Measurements from ENCODE around the gene NPAS3. TPM values are rescaled to one million over a fixed set of nuclear protein-coding genes. Genes with fewer than 3 reads are reported as not detected.

Gene NPAS3
- total RNA-seq, 6 experiments from 2014 or later: 0.11 to 0.83 (median 0.21) TPM; not detected in 2

DNA sequence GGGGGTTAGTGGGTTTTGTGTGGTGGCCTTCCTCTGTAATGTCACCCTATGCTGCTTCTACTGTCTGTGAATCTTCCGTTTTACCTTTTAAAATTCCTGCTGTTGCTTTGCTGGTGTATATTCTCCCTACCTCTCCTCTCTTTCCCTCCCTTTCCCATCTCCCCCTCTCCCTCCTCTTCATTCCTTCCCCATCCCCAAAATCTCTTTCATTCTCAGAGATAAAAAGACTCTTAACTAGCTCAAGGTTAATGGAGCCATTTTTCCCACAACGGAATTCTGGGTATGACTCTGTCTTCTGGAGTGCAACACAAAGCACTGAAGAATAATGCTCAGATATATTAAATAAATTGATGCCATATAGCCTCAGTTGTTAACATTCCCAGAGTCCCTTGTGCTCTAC lies 864.1 kb downstream of the NPAS3 start:
- Histone ChIP-seq H3K27me3 (no peaks in the 10 kb centered on the region), H3K4me1 (no peaks in the 10 kb centered on the region), H3K9me3 (no peaks in the 10 kb centered on the region), H3K36me3 (no peaks in the 10 kb centered on the region), H3K27ac (no peak overlapping the region), H3K4me3 (no peak overlapping the region)
- 53% methylated on average over 2 of the region's 2 CpGs for WGBS (ENCODE audit: insufficient coverage, low coverage, low lambda C conversion rate, missing lambda C conversion rate)
- no peak for TF ChIP-seq POLR2A (IDR thresholded peaks at IDR 0.05)
- TF ChIP-seq, protein P1, sequence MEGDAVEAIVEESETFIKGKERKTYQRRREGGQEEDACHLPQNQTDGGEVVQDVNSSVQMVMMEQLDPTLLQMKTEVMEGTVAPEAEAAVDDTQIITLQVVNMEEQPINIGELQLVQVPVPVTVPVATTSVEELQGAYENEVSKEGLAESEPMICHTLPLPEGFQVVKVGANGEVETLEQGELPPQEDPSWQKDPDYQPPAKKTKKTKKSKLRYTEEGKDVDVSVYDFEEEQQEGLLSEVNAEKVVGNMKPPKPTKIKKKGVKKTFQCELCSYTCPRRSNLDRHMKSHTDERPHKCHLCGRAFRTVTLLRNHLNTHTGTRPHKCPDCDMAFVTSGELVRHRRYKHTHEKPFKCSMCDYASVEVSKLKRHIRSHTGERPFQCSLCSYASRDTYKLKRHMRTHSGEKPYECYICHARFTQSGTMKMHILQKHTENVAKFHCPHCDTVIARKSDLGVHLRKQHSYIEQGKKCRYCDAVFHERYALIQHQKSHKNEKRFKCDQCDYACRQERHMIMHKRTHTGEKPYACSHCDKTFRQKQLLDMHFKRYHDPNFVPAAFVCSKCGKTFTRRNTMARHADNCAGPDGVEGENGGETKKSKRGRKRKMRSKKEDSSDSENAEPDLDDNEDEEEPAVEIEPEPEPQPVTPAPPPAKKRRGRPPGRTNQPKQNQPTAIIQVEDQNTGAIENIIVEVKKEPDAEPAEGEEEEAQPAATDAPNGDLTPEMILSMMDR (IDR thresholded peaks at IDR 0.05): no peak
- DNase-seq: no peak
- intact Hi-C loops (cut with DNase I): no loop called here
- ATAC-seq: no peak

DNA sequence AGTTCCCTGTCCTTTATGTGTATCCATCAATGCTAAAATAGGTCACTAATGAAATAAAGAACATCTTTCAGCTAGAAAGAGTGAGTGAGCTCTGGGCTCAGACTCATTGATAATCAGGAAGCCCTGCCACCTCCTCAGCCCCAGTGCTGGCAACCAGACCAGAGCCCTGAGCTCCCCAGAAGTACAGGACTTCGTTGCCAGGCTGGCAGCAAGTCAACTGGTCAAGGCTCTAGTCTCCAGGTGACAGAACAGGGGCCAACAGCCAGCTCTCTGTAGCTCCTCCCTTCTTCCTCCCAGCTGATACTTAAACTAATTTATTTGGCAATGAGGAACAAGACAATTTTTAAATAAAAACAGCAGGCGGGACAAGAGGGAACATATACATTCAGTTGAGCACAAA lies 866.9 kb downstream of the NPAS3 start:
- Histone ChIP-seq H3K36me3 (no peaks in the 10 kb centered on the region), H3K9me3 (no peaks in the 10 kb centered on the region), H3K4me3 (no peak overlapping the region), H3K4me1 (no peaks in the 10 kb centered on the region), H3K27ac (no peak overlapping the region), H3K27me3 (no peaks in the 10 kb centered on the region)
- no peak for ATAC-seq
- intact Hi-C loops (cut with DNase I): no loop called here
- WGBS (ENCODE audit: insufficient coverage, low coverage, low lambda C conversion rate, missing lambda C conversion rate): 25% methylated on average over 2 of the region's 2 CpGs
- TF ChIP-seq, protein P1 (IDR thresholded peaks at IDR 0.05): no peak
- TF ChIP-seq POLR2A (IDR thresholded peaks at IDR 0.05): no peak
- no peak for DNase-seq

DNA sequence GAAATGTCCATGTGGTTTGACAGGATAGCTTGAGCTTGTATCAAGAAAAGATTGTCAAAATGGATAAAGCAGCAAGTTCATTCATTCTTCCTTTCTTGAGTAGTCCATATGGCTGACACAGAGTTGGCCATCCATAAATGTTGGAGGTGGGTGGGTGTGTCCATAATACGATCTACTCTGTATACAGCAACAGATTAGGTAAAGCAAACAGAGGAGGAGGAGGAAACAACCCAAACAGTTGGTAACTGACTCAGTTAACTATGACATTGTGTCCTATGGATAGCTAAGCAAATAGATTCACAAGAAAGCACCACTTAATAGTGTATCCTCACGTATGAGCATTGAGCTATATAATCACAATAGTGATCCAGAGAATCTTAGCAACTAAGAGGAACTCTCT lies 868.2 kb downstream of the NPAS3 start:
- TF ChIP-seq, protein P1 (IDR thresholded peaks at IDR 0.05): no peak
- TF ChIP-seq POLR2A (IDR thresholded peaks at IDR 0.05): no peak
- Histone ChIP-seq H3K27ac (no peak overlapping the region), H3K9me3 (no peaks in the 10 kb centered on the region), H3K36me3 (no peaks in the 10 kb centered on the region), H3K4me1 (no peaks in the 10 kb centered on the region), H3K4me3 (no peak overlapping the region), H3K27me3 (no peaks in the 10 kb centered on the region)
- 53% methylated on average over 2 of the region's 2 CpGs for whole genome bisulfite sequencing (ENCODE audit: insufficient coverage, low coverage, low lambda C conversion rate, missing lambda C conversion rate)
- intact Hi-C loops (cut with DNase I): no loop called here
- no peak for ATAC-seq
- no peak for DNase-seq

- H3K4me1 ChIP-seq: no peaks in the 10 kb centered on the region
- 33% methylated on average over 3 of the region's 3 CpGs for WGBS (ENCODE audit: insufficient coverage, low coverage, low lambda C conversion rate, missing lambda C conversion rate)
- intact Hi-C loops (cut with DNase I): no loop called here
- no peaks in the 10 kb centered on the region for H3K9me3 ChIP-seq
- TF ChIP-seq, protein P1 (IDR thresholded peaks at IDR 0.05): no peak
- no peak for TF ChIP-seq POLR2A (IDR thresholded peaks at IDR 0.05)
- H3K36me3 ChIP-seq: no peaks in the 10 kb centered on the region
- no peaks in the 10 kb centered on the region for H3K27me3 ChIP-seq
- ATAC-seq: no peak
- no peak overlapping the region for H3K4me3 ChIP-seq
- no peak overlapping the region for H3K27ac ChIP-seq
- DNase-seq: no peak
Observed at GRCh38 chr14:33808187-33808586, 869.5 kb downstream of the NPAS3 start.

- H3K4me3 ChIP-seq: no peak overlapping the region
- no peaks in the 10 kb centered on the region for H3K27me3 ChIP-seq
- ATAC-seq (no peak), DNase-seq (no peak)
- no peaks in the 10 kb centered on the region for H3K36me3 ChIP-seq
- TF ChIP-seq, protein P1 (IDR thresholded peaks at IDR 0.05): no peak
- TF ChIP-seq POLR2A (IDR thresholded peaks at IDR 0.05): no peak
- intact Hi-C loops (cut with DNase I): no loop called here
- no peaks in the 10 kb centered on the region for H3K4me1 ChIP-seq
- 83% methylated on average over 2 of the region's 2 CpGs for WGBS (ENCODE audit: insufficient coverage, low coverage, low lambda C conversion rate, missing lambda C conversion rate)
- H3K9me3 ChIP-seq: no peaks in the 10 kb centered on the region
- no peak overlapping the region for H3K27ac ChIP-seq
Observed at GRCh38 chr14:33809396-33809981, 870.8 kb downstream of the NPAS3 start.
